ENCODE measurements around the gene FOXL2.

FOXL2 gene

GRCh38 chr3:138946663-138947494 is at the start of gene FOXL2, which contains the start of gene FOXL2NB:
Gene FOXL2, minus strand, starts transcription at chr3:138947137. Its CDS starts 415 bp downstream, at chr3:138946722.
Gene FOXL2NB, plus strand, starts transcription at chr3:138947217. Its CDS starts 148 bp downstream, at chr3:138947365.
- DNase-seq = no peak

DNA sequence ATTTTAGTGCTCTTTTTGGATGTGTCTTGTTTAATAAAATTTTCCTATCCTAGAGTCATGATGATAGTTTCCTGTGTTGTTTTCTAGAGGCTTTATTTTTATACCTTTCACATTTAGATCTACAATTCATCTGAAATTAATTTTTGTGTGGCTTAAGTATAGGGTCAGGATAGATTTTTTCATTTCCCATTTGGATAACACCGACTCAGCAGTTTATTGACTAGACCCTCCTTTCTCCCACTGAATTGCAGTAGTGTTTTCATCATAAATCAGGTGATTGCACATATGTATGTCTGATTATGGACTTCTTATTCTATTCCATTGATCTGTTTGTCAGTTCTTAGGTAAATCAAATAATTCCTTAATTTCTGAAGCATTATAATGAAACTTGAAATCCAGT is 48.8 kb upstream of the FOXL2 start:
- DNase-seq = no peak

DNA sequence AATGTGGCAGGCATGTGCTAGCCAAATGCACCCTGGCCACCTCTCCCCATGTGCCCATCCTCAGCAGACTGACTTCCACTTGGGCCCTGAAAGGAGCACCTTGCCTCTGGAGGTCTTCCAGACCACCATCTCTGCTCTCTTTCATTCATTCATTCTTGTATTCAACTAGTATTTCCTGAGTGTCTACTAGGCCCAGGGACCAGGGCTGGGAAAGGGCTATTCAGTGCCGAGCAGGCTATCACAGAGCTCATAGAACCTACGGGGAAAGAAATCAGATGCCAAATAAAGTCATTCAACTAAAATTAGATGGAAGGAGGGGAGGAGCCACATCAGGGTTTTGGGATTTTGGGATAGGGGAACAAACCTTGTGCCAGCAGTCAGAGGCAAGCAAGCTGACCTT is 40.2 kb upstream of the FOXL2 start:
- DNase-seq = no peak

- no peak for DNase-seq
Measured at GRCh38 chr3:138985932-138986331, 39.0 kb upstream of the FOXL2 start.

- DNase-seq = no peak
Measured at GRCh38 chr3:138984816-138985215, 37.9 kb upstream of the FOXL2 start.

GRCh38 chr3:138976047-138976446 is 29.1 kb upstream of the FOXL2 start:
- no peak for DNase-seq

DNA sequence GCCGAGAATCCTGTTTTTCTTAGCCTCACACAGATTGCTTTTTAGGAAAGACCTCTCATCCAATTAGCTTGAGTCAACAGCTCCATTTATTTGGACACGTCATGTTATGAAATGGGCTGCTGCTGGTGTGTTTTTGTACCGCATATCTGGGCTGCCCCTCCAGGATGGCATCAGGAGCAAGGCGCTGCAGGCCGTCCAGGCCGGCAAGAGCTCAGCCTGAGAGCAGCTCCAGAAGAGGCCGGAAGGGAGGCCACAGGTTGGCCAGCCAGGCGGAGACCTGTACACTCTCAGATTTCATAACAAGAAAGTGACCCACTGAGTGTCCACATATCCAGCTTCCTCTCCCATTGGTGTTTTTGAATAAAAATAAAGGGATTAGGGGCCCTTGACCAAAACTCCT is 28.4 kb upstream of the FOXL2 start:
- DNase-seq = no peak

GRCh38 chr3:138974462-138974861 is 27.5 kb upstream of the FOXL2 start:
- DNase-seq = no peak

DNA sequence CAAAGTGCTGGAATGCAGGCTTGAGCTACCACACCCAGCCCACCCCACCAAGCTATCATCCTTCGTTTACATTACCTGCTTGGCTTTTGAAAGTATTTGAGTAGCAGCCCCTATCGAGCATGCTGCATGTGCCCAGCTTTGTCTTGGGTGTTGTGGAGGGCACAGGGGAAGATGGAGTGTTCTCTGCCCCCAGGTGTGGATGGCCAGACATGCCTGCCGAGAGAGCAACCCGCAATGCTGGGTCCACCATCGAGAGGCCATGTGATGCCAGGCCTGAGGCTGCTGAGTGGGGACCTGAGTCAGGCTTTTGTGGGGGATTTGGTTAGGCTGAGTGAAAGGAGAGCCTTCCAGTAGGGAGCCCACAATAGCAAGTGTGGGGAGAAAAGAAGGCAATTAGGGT is 26.0 kb upstream of the FOXL2 start:
- no peak for DNase-seq

DNA sequence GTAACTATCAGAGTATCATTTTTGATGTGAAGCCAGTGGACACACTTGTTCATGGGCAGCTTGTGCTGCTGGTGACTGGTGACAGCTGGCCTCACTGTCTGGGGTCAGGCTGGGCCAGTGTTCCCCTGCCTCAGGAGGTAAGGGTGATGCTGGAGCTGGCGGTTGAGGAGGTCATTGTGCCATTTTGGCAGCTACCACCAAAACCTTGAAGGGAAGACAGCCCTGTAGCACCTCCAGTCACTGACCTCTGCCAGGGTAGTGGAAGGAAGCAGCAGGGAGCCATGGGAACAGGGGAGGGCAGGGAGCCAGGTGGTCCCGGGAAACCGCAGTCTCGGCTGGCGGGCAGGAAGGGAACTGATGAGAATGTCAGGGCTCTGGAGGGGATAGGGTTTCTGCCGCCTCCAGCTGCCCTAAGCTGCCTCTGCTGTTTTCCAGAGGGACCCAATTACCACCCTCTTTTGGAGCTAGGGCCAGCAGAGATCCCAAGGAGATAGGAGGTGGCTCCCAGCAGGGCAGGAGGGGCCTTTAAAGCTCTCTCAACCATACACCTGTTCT is 24.9 kb upstream of the FOXL2 start:
- DNase-seq = no peak

GRCh38 chr3:138964923-138965322 is 18.0 kb upstream of the FOXL2 start:
- no peak for DNase-seq

- DNase-seq = no peak
Measured at GRCh38 chr3:138964264-138964663, 17.3 kb upstream of the FOXL2 start.

- no peak for DNase-seq
Measured at GRCh38 chr3:138962854-138963560, 16.1 kb upstream of the FOXL2 start.

GRCh38 chr3:138960417-138960852 is 13.5 kb upstream of the FOXL2 start:
- DNase-seq = no peak

DNA sequence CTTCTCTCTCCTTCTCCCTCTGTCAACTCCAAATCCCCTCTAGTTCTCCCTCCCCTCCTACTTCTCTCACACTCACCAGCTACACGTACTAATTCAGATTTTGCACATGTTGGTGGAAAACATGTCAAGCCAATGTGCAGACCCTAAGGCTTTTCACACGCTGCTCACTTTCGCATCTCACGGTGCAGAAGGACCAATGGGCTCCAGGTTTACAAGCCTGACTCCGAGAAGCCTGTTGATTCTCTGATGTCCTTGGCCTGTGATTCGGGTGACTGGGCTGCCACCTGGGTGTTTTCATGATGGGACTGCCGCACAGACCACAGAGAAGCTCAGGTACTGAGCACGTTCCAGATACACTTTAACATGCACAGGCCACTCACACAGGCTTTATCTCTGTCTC is 3.8 kb upstream of the FOXL2 start:
- DNase-seq = no peak

DNA sequence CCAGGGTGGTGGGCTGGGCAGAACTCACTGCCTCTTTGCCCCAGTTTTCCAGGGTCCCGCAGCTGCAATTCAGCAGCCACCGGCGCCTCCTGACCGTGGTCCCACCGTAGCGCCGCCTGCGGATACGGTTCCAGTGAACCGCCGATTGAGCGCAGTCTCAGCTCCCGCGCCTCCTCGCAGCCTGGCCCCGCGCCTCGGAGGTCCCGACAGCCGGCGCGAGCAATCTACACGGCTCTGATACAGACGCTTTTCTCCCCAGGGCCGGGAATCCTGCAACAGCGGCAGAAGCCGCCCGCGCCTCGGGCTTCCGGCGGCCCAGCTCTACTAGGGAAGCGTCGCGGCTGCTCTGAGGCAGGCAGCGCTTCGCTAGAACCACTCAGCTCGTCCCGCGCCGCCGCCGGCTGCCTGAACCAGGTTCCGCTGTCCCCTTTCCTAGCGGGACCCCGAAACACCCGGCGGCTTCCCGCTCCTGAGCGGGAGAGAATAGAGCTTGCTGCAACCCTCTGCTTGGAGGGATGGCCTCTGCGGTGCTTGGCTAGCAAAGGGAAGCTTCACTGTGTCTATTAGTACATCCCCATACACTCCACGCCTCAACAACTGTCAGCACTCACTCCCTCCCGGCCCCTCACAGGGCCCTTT is 3.2 kb upstream of the FOXL2 start:
- no peak for DNase-seq

DNA sequence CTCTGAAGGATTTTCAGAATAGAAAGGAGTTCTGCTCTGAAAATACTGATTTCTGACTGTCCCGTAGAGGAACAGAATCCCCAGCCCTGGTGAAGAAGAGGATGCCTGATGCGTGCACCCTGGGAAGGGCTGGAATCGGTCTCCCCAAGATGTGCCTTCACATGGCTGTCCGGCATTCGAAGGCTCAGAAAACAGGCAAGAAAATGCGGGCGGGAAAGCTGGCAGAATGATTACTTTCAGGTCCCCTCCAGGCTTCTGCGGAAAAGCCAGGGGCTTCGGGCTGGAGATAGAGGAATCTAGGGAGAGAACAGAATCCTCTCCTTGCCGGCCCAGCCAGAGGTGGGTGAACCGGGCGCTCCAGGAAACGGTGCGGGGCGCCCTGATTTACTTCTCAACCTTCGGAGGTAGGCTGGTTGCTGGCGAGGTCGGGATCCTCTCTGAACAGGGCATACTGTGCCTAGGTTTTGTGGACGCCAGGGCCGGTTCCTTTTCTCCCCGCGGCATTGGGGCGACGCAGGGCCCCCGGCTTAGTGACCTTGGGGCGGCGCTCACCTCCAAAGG is 2.6 kb upstream of the FOXL2 start:
- no peak for DNase-seq

DNA sequence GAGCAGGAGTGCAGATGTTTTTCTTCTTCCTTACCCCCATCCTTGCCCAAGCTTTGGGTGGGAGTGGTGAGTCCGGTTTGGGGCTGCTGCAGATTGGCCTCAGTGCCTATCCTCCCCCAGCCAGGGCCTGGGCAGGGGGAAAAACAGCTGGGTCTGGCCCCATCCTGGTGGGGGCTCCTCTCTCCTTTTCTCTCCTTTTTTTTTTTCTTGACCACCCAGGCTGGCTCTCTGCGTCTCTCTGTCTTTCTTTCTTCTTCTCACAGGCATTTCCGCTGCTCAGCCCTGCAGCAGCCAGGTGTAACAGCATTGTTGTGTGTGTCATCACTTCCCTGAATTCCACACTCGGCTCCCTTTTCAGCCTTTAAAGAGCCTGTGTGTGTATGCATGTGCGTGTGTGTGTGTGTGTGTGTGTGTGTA is 2.1 kb upstream of the FOXL2 start:
- DNase-seq = no peak

DNA sequence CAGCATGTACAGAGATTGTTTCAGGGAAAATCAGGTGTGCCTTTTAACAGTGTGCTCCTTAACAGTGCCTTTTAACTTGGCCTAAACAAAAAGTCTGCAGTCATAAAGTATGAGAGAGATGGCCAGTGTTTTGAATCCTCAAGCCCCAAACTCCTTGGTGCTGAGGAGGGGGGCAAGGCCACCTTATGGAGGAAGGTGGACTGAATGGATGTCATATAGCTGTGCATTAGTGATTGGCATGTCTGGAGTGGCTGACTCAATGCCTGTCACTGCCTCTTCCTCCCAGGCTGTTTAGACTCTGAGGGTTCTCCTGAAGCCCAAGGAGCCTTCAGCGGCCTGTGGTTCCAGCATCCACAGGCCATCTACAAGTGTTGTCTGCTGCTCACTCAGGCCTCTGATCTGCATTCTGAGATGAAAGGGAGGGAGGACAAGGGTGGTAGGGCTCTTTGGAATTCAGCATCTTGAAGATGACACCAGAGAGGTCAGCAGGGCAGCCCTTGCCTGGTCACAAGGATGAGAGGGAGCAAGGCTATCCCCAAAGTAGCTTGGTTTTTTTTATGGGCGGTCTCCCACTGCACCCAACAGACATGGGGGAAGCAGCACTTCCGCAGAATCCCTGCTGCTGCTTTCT is 1.5 kb upstream of the FOXL2 start:
- DNase-seq = no peak

DNA sequence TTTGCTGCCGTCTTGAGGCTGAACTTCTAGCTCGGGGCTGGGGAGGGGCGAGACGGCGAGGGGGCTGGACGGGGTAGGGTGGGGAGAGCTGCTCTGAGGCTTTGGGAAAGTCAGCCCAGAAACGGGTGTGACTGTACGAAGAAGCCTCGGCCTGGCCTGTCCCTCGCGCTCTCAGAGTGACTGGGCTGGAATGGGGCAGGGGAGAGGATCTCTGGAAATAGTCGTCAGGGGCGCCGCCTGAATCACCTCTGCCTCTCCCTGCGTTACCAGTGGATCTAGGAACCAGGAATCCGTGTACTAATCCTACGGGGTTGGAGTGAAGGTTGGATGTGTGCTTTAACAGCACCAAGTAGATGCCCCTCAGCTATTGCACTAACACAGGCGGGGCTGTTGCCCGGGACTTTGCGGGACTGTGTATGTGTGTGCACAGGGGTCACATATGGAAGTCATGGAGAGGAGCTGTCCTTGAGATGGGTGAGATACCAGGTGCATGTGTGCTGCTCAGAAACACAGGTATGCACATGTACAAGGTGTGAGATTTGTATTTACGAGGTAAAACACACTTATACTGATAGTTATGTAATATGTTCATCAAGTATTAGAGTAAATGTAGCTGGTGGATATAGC is 671 bp upstream of the FOXL2 start:
- DNase-seq = no peak

GRCh38 chr3:138945709-138946662 is 951 bp downstream of the FOXL2 start:
- no peak for DNase-seq
